Uterus (tissue), 4 donors: Measurements from ENCODE around the gene MBD2. TPM values are rescaled to one million over a fixed set of nuclear protein-coding genes. Genes with fewer than 3 reads are reported as not detected.

ENCODE experiments used
- DNase-seq, 2 donors: peaks; one replicate each; pipeline ENCODE4 v3.0.0-alpha.2; 2019 to 2020
- H3K27ac ChIP-seq, 2 donors: fragments of 200-600 bp; sonication (generic); 1 replicate in 1 of 2; 2 replicates in 1 of 2; pipeline ENCODE4 v1.5.1; 2016 to 2018
- H3K27me3 ChIP-seq, 2 donors: fragments of 200-600 bp; sonication (generic); one replicate each; pipeline ENCODE4 v1.5.1; 2018 to 2019; ENCODE audit warnings: control low read depth in 1 of 2
- H3K36me3 ChIP-seq, 2 donors: fragments of 200-600 bp; sonication (generic); one replicate each; pipeline ENCODE4 v1.5.1; 2019; ENCODE audit warnings: control low read depth in 1 of 2
- H3K4me1 ChIP-seq, 2 donors: fragments of 200-600 bp; sonication (generic); one replicate each; pipeline ENCODE4 v1.5.1; 2018 to 2019; ENCODE audit warnings: control low read depth in 1 of 2
- H3K4me3 ChIP-seq, 2 donors: fragments of 200-600 bp; sonication (generic); 1 replicate in 1 of 2; 2 replicates in 1 of 2; pipeline ENCODE4 v1.5.1; 2018 to 2019; ENCODE audit warnings: mild to moderate bottlenecking in 1 of 2
- H3K9me3 ChIP-seq, 2 donors: fragments of 200-600 bp; sonication (generic); one replicate each; pipeline ENCODE4 v1.5.1; 2019; ENCODE audit warnings: control low read depth in 1 of 2
- CTCF ChIP-seq, 4 experiments: fragments of 200-600 bp in 2 of 4; fragments of 450-650 bp in 2 of 4; sonication (generic) in 2 of 4; IDR thresholded peaks; one replicate each; pipeline ENCODE4 v1.5.1; 2016 to 2019; ENCODE audit warnings: antibody characterized with exemption in 4 of 4, mild to moderate bottlenecking in 2 of 4, moderate library complexity in 1 of 4
- POLR2A ChIP-seq, 2 donors: fragments of 450-650 bp; IDR thresholded peaks; one replicate each; pipeline ENCODE4 v1.6.1; 2016; ENCODE audit warnings: antibody characterized with exemption in 2 of 2, mild to moderate bottlenecking in 1 of 2, moderate library complexity in 1 of 2
- intact Hi-C: fragments of 100-400 bp; cut with DNase I; formaldehyde crosslinking; loops from one replicate; pipeline ENCODE4 v1.15.1; 2023; ENCODE audit warnings: low total_unique reads
- small RNA-seq: library from RNA; depleted of rRNA; stranded (forward); fragments of <200 nt; gene quantifications from one replicate; pipeline ENCODE3, GENCODE V24; 2016
- total RNA-seq, 4 donors: library from RNA; depleted of rRNA in 3 of 4; stranded (reverse); fragments of >200 nt in 3 of 4; gene quantifications; one replicate each; pipeline versions ENCODE4 v1.1.0 to v1.2.4, GENCODE V29; 2014 to 2023
- donor health status: DM: yes; HTN: yes; CAD: no.

Gene MBD2
- total RNA-seq, 4 donors from 2014 or later = 10.8 to 76.9 (median 26.0) TPM

GRCh38 chr18:54109131-54109683 lies 115.3 kb downstream of the MBD2 start:
- no peaks in the 10 kb centered on the region for H3K4me1 ChIP-seq
- no peaks in the 10 kb centered on the region for H3K36me3 ChIP-seq
- no peak for DNase-seq
- no peak for TF ChIP-seq POLR2A (IDR thresholded peaks at IDR 0.05)
- TF ChIP-seq CTCF (IDR thresholded peaks at IDR 0.05) = no peak
- intact Hi-C loops = no loop called here
- no peak overlapping the region for H3K4me3 ChIP-seq
- H3K27me3 ChIP-seq = no peaks in the 10 kb centered on the region
- no peaks in the 10 kb centered on the region for H3K9me3 ChIP-seq
- no peak overlapping the region for H3K27ac ChIP-seq

- Histone ChIP-seq H3K36me3 (no peaks in the 10 kb centered on the region), H3K27ac (no peak overlapping the region), H3K4me1 (no peaks in the 10 kb centered on the region), H3K4me3 (no peak overlapping the region), H3K27me3 (no peaks in the 10 kb centered on the region), H3K9me3 (no peaks in the 10 kb centered on the region)
- intact Hi-C loops = no loop called here
- TF ChIP-seq CTCF (IDR thresholded peaks at IDR 0.05) = no peak
- TF ChIP-seq POLR2A (IDR thresholded peaks at IDR 0.05) = no peak
- DNase-seq = no peak
Observed at GRCh38 chr18:54102123-54102522, 122.3 kb downstream of the MBD2 start.

Small RNAs within 50 kb of the gene (small RNA-seq; reads per million reads assigned to genes)
- gene SNORA37 = 5.9 reads per million, percentile 87 among the genes with 10 or more reads in this experiment

Other genes with a start within 250 kb of the MBD2 start
- gene POLI, start 44.8 kb upstream of the MBD2 start, total RNA-seq = 100 to 1,000 TPM in 1 of 4 donors, 10 to 100 TPM in 3; 41.5 to 102 (median 65.3) TPM
- not detected for gene STARD6, start 133.2 kb upstream of the MBD2 start, total RNA-seq
- gene C18orf54, start 133.2 kb upstream of the MBD2 start, total RNA-seq = 10 to 100 TPM in 1 of 4 donors, 1 to 10 TPM in 3; 2.9 to 17.1 (median 3.9) TPM